GM19023 (cell line): ENCODE results near the gene ZDHHC8.

ENCODE experiments used
- ATAC-seq: cut with Tn5 transposase; IDR thresholded peaks from one replicate; pipeline ENCODE4 v1.9.1; 2021; ENCODE audit warnings: mild to moderate bottlenecking, moderate library complexity; ENCODE audit not compliant: unreplicated experiment

Gene ZDHHC8

DNA sequence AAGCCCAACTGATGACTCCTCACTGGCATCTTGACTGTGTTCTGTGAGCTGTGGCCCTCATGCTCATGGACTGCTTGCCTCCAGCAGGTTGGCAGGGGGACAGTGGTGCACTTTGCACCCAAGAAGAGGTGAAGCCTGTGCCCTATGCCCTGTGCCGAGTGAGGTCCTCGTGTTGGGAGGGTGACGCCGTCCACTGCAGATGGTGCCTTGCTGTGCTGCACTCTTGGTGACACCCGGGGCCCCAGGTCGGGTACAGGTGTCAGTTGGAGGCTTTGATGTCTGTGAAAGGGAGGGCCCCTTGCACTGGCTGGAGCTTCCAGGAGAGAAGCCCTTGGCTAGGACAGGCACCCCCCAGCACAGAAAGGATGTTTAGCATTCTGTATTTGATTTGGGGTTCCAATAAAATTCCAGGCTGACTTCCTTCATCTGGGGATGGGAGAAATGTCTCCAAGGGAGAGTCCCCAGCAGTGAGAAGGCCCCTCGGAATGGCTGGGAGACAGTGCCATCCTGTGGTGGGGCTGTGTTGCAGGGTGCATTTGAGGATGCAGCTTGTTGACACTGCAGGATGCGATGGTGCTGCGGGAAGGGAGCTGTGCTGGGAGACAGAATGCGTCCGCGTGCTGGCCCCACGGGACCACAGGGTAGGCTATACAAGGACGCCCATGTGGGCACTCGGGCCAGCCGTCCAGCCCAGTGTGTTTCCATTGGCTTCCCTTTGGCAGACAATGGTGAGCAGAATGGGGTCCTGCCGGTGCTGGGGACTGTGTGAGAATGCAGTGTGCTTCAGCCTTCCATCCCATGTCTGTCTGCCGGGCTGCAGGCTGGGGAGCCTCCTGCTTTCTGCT lies 2.5 kb upstream of the ZDHHC8 start:
- ATAC-seq, result no peak

DNA sequence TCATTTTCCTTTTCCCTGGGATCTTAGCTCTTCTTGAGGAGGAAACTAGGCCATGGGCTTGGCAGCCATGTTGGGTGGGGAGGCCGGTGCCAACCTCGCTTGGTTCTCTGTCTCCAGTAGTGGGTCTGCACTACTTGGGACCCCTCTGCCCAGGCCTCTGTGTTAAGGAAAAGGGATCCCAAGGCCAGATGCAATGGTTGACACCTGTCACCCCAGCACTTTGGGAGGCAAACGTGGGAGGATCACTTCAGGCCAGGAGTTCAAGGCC lies 1.9 kb upstream of the ZDHHC8 start:
- no peak for ATAC-seq

DNA sequence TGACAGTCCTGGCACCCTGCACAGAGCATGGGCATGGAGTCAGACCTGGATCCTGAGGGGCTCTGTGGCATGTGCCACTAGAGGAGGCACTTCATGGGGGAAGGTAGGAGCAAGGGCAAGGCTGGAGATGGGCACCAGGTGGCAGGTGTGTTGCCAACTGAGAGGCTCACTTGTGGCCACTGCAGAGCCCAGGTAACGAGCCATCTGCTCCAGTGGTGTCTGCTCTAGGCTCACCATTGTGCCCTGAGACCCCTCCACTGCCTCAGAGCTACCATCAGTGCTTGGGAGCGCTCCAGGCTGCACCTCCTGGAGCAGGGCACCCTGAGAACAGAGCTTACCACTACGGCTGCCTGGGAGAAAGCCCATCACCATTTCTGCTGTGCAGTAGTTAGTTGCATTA lies 1.3 kb upstream of the ZDHHC8 start:
- no peak for ATAC-seq

DNA sequence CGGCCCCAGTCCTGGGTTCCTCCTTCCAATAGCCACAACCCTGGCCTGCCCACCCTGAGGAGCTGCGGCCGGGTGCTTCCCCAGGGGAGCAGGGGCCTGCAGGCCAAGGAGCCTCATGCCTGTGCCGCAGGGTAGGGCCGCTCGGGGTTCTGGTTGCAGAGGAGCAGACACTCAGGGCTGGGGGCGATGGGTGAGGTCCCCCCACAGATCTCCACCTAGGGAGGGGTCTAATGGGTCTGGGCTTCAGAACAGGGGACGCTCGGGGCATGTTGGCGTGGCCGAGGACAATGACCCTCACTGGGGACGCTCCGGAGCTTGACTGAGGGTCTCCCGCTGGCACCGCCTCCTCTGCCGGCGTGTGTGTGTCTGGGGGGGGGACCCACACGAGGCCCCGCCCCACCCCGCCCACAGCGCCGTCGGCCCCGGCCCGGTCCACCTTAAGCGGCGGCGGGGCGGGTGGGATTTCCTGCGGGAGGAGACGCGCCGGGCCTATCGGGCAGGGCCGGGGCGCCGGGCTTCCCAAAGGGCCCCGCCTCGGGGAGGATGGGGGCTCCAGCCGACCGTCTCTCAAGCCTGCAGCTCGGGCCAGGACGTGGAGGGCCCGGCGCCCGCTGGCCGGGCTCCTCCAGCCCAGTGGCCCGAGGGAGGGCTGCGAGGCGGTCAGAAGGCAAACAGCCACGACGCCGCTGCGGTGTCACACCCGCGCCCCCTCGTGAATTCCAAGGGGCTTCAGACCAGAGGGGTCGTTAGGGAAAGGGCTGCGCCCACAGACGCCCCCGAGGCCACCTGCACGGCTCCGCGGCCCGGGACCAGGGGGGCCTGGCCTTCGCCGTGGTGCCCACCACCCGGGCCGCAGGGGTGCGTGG lies 640 bp upstream of the ZDHHC8 start:
- ATAC-seq, result peak; percentile 66

DNA sequence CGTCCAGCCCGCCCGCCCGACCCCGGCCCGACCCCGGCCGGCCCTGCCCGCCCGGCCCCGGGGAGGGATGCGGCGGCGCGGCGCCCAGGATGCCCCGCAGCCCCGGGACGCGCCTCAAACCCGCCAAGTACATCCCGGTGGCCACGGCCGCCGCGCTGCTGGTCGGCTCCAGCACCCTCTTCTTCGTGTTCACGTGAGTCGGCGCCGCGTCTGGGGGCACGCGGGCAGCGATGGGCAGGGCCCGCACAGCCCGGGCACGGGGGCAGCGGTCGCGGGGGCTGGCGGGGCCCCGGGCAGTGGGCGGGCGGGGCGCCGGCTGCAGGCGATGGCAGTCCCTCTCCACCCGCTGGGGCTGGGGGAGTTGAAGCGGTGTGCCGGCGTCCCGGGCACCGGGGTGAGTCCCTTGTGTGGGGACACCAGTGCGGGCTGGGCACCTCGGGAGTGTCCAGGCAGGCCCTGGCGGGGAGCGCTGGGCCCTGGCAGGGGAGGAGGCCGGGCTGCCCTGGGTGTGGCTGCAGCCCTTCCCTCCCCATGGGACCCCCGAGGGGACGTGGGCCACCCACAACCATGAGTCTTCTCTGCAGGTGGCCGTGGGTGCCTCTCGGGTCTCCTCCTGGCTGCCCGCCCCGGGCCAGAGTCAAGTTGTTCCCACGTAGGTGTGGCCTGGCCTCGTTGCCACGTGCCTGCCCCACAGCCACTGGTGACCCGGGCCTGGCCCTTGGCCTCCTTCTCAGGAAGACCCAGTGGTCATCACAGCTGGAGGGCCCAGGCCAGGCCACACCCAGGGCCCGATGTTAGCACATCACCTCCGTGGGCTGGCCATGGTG lies 468 bp downstream of the ZDHHC8 start:
- ATAC-seq, result peak; percentile 9

DNA sequence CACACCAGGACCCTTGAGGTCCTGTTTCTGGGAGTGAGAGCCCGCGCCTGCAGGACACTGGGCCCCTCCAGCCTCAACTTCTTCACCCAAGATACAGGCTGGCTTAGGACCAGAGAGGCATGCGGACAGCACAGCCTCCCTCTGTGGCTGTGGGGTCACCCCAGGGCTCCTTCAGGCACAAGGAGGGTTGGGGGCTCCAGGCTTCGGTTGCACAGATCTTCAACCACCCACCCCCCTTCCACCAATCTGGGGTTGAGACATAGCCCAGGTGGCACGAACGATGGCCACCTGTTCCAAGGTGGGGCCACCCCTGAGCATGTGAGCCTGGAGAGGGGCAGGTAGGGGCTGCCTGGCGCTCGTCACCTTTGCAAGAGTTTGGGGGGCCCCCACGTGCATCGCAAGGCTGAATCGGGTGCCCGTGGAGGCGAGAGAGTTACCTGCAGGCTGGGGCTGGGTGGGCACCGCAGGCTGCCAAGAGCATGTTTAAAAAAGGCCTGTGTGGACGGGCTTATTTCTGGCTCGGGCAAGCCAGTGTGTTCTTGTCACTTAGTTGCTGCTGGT lies 1.2 kb downstream of the ZDHHC8 start:
- ATAC-seq, result no peak

DNA sequence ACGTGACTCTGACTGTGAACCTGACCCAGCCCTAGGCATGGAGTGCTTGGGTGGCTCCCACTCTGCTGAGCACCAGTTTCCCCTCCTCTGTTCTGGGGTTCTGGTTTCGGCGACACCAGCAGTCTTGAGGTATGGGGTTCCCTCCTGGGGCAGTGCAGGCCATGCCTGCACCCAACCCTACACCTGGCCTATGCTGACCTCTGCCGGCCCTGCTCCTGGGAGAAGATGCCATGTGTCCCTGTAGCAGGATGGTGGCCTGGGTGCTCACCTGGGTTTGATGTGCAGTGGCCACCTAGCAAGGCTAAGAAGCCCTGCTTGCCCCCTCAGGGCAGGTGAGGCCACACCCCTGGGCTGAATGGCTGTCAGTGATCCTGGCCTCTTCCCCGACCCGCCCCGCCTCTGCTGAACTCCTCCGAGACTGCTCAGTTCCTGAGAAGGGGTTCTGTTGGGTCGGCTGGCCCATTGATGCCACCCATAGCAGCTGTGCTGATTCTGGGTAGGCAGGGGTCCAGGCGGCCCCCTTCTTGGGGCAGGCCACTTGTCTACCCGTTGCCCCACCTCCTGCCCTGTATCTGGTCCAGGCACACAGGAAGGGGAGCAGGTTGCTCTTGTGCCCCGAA lies 2.4 kb downstream of the ZDHHC8 start:
- ATAC-seq, result no peak

DNA sequence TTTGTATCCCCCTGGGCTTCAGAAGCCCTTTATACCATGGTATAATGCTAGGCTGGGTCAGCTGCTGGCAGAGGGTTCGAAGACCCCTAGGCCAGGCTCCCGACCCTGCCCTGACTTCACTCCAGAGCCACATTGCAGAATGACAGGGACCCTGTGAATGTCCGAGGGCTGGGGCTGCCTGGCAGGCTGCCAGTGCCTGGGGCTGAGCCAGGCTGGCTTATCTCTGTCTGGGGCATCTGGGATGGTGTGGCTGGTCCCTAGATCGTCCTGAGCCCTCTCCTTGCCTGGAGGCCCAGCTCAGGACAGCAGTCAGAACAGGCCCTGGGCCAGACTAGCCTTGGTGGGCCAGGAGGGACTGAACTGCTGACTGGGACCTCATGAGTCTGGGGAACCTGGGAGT lies 3.7 kb downstream of the ZDHHC8 start:
- no peak for ATAC-seq

DNA sequence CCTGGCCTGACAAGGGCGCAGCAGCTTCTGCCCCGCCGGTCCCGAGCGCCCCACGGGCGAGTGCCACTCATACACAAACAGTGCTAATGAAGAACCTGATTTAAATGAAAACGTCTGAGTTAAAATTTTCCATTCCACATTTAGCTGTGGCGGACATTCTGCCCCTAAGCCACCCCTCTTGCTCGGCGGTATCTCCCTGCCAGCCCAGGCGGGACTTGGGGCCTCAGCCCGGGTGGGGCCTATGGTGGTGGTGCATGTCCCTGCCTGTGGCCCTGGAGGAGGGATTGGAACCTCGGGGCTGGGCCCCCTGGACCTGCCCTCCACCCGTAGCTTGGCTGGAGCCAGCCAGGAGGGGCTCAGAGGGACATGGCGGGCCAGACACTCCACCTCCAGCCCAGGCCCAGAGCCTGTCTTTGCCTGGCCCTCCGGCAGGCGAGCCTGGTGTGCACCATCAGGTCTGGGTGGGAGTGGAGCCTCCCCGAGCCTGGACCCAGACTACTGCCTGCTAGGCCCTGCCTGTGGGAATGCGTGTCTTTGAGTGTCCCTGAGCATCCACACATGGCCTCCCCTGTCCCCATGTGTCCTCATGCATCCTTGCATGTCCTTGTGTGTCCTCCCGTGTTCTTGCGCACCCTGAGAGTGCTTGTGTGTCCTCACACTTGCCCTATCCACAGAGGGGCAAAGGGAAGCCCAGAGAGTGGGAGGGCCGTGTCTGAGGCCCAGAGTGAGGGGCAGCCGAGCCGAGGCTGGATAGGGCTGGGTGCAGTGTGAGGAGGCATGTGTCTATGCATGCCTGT lies 4.4 kb downstream of the ZDHHC8 start:
- ATAC-seq, result no peak

DNA sequence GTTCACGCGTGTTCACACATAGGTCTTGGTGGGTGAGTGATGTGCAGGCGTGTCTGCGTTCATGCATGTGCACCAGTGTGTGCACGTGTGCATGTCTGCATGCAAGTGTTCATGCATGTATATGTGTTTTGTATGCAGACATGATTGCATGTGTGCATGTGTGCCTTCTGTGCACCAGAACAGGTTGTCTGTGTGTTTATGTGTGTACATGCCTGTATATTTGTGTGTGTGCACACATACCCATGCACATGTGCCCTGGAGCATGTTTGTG lies 4.9 kb downstream of the ZDHHC8 start:
- no peak for ATAC-seq

DNA sequence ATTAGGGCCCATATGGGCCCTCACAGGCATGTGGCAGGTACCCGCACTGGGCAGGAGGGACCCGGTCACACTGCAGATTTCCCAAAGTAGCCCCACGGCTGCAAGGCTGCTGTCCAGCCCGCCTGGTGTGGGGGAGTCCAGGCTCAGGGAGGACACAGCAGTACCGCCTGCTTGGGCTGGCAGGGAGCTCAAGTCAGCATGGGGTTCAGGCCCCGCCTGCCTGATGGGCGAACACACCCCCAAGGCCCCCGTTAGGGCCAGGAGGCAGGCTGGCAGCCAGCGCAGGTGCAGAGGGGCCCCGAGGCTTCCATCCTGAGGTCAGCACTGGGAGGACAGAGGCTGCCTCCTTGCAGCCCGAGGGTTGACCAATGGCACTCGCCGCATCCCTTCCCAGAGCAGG lies 5.5 kb downstream of the ZDHHC8 start:
- ATAC-seq, result no peak

DNA sequence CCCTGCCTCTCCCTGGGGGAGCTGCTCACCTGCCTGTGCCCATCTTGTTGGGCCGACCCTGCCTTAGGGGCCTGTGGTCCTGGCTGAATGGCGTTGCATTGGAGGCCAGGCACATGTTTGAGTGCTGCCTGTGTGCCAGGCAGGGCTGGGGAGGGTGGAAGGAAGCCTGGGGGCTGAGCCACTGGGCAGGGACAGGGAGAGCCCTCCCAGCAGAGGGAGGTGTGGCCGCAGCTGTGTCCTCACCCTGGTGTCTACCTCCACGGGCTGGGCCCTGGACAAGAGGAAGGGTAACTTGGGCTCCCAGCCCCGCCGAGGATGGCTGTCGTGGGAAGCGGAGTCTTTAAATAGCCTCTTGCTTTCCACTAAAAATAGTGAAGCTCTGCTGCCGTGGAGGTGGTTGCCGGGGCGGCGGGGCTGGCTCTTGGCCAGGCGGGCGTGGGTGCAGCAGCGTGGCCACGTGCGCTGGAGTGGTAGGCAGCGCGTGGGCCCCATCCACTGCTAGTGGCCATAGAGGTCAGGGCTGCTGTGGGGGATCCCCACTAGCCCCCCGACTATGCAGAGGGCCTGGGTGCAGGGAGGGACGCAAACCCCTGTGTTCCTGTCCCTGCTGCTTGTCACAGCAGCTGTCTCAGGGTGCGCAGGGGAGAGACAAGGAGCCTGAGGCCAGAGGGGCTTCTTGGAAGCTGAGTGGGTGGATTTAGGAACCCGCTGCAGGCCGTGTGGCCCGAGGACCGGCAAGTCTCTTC lies 6.2 kb downstream of the ZDHHC8 start:
- ATAC-seq, result no peak

DNA sequence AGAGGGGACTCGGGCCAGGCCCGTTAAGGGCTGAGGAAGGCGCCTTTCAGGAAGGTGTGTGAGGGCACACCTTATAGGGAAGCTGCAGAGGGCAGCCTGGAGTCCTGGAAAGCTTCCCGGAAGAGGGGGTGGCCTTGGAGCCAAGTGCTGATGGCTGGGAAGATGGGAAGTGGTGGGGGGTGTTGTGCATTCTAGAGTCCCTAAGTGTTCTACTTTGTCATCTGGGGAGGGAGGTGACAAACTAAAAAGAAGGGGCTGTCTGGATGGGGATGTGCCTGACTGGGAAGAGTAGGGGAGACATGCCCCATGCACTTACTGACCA lies 6.8 kb downstream of the ZDHHC8 start:
- no peak for ATAC-seq

DNA sequence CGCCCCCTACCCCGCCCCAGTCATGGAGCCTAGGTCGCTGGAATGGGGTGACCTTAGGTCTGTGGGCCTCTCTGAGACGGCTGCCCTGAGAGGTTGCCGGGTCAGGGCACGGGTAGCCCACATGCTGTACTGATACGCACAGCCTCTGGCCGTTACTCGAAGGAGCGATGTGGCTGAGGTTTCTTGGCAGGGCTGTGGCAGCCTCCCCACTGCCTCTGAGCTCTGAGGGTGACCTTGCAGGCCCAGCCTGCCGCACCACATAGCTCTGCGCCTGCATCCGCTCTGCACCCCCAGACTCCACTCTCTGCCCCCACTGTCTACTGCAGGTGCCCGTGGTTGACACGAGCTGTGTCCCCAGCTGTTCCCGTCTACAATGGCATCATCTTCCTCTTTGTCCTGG lies 7.3 kb downstream of the ZDHHC8 start:
- no peak for ATAC-seq

DNA sequence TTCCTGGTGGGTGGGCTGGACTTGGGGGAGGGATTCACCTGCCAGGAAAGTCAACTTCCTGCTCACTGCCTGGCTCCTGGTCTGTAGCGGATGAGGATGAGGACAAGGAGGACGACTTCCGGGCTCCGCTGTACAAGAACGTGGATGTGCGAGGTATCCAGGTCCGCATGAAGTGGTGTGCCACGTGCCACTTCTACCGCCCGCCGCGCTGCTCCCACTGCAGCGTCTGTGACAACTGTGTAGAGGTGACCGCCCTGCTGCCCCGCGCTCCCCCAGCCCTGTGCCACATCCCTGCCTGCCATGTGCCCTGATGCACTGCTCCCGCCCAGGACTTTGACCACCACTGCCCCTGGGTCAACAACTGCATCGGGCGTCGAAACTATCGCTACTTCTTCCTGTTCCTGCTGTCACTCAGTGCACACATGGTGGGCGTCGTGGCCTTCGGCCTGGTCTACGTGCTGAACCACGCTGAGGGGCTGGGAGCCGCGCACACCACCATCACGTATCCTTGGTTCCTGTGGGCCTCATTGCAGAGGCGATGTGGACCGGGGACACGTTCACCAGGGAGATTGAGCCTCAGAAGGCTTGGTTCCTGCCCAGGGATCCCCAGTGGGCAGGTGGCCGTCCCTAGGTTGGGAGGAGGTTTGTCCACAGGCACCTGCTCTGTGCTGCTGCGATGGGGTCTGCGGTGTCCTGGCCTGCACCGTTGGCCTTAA lies 7.9 kb downstream of the ZDHHC8 start:
- ATAC-seq, result no peak

DNA sequence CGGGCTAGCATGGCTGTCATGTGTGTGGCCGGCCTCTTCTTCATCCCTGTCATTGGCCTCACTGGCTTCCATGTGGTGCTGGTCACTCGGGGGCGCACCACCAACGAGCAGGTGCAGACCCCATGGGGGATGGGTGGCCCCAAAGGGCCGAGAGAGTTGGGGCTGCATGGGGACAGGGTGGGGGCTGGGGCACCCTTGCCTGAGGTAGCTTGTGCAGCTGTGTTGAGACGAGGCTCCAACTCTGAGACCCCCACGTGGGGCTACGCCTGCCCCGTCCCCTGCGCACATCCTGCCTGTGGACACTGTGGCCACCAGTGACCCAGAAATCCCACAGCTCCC lies 8.5 kb downstream of the ZDHHC8 start:
- ATAC-seq, result no peak

DNA sequence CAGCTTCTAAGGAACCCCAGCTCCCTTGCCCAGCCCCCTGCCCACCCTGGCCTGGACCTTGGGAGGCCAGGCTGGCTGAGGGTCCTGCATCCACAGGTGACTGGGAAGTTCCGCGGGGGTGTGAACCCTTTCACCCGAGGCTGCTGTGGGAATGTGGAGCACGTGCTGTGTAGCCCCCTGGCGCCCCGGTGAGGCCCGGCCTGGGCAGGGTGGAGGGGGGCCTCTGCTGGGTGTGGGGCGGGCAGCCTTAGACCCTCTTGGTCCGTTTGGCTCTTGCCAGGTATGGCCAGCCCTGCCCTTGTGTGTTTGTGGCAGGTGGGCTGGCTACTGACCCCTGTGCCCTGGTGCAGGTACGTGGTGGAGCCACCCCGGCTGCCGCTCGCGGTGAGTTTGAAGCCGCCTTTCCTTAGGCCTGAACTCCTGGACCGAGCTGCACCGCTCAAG lies 8.9 kb downstream of the ZDHHC8 start:
- ATAC-seq, result no peak

DNA sequence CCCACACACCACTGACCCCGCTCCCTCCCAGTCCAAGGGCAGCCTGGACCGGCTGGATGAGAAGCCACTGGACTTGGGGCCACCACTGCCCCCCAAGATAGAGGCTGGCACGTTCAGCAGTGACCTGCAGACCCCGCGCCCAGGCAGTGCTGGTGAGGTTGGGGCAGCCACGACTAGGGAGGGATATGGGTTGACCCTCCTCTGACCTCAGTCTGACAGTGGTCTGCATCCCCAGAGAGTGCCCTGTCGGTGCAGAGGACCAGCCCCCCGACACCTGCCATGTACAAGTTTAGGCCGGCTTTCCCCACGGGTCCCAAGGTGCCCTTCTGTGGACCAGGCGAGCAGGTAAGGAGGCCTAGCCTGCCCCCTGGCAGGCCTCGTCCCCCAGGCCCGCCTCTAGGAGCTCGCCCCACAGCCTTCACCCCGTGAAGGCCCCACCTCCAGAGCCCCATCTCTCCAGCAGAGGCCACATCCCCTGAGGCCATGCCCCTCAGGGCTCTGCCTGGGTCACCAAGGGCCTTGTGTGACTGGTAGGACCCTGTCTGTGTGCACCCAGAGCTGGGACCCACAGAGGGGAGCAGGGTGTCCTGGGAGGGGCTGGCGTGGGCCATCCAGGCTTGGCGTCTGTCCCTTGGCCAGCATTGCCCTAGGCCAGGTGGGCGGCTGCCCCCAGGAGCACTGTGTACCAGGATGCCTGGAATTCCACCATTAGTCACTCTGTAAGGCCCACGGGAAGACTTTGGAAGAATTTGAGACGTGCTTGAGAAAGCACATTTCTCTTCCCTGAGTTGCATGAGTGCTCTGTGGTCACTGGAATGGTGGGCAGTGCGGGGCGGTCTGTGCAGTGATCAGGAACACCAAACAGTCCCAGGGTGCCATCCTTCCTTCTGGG lies 9.8 kb downstream of the ZDHHC8 start:
- ATAC-seq, result no peak
